Panc1 (cell line): ENCODE results near the gene KDM4F. TPM values are rescaled to one million over a fixed set of nuclear protein-coding genes. Genes with fewer than 3 reads are reported as not detected.
A peak's percentile ranks its signal among the peaks of the same experiment; 100 is the strongest.

Experiments used
- ATAC-seq: fragments of 200-7000 bp; cut with Tn5 transposase; 2 replicates; pipeline ENCODE4 v1.9.1; 2020; ENCODE audit warnings: mild to moderate bottlenecking, moderate library complexity
- BruUV-seq: library from RNA; stranded (reverse); fragments of 400-500 nt; replicated peaks from 2 replicates; lab custom pipeline; 2021; lab: Mats Ljungman, UMichigan
- CTCF ChIA-PET: fragments of 300-600 bp; sonication (Branson Sonifier 250); formaldehyde crosslinking; loops from one replicate; lab custom pipeline; 2022; ENCODE audit warnings: antibody characterized with exemption; lab: Charles Lee
- POLR2A ChIA-PET: fragments of 300-600 bp; sonication (Branson Sonifier 250); formaldehyde crosslinking; loops from one replicate; lab custom pipeline; 2022; ENCODE audit warnings: antibody characterized with exemption; lab: Charles Lee
- DNase-seq: peaks from one replicate; pipeline ENCODE4 v3.0.0-alpha.2; 2010; ENCODE audit warnings: low read depth, low spot score
- H3K27ac ChIP-seq: 2 replicates; pipeline ENCODE4 v1.5.1; 2011; ENCODE audit warnings: mild to moderate bottlenecking, low read length, inconsistent platforms
- H3K27me3 ChIP-seq: fragments of 200-500 bp; sonication (Bioruptor generic); 2 replicates; pipeline ENCODE4 v1.6.0; 2014; ENCODE audit warnings: low read length, inconsistent platforms; ENCODE audit not compliant: control insufficient read depth, insufficient read depth
- H3K36me3 ChIP-seq: fragments of 200-500 bp; sonication (Bioruptor generic); 2 replicates; pipeline ENCODE4 v1.5.1; 2014; ENCODE audit warnings: inconsistent platforms, mild to moderate bottlenecking, low read length, moderate library complexity; ENCODE audit not compliant: control insufficient read depth, insufficient read depth
- H3K4me1 ChIP-seq: 2 replicates; pipeline ENCODE4 v1.5.1; 2011; ENCODE audit warnings: inconsistent platforms, mild to moderate bottlenecking, low read length, moderate library complexity; ENCODE audit not compliant: control insufficient read depth, insufficient read depth
- H3K4me3 ChIP-seq, 2 experiments: 2 replicates each; pipeline ENCODE4 v1.5.1; 2011 to 2012; ENCODE audit warnings: low read depth in 2 of 2, low read length in 2 of 2, mild to moderate bottlenecking in 2 of 2, inconsistent platforms in 1 of 2, moderate library complexity in 1 of 2
- H3K9me3 ChIP-seq: fragments of 200-500 bp; sonication (Bioruptor generic); 2 replicates; pipeline ENCODE4 v1.5.1; 2014; ENCODE audit warnings: low read depth, mild to moderate bottlenecking, inconsistent platforms, low read length, moderate library complexity; ENCODE audit not compliant: control insufficient read depth, insufficient read depth
- POLR2AphosphoS5 ChIP-seq: IDR thresholded peaks from 2 replicates; pipeline ENCODE4 v1.6.1; 2012; ENCODE audit warnings: mild to moderate bottlenecking, low read depth, low read length, moderate library complexity
- SIN3A ChIP-seq: IDR thresholded peaks from 2 replicates; pipeline ENCODE4 v1.6.1; 2012; ENCODE audit warnings: low read depth, mild to moderate bottlenecking, low read length, moderate library complexity, borderline replicate concordance; ENCODE audit not compliant: insufficient read depth
- TCF7L2 ChIP-seq: IDR thresholded peaks from 2 replicates; pipeline ENCODE4 v1.6.1; 2011; ENCODE audit warnings: mild to moderate bottlenecking, low read depth, low read length, inconsistent platforms
- in situ Hi-C: cut with HindIII; loops from 2 replicates; pipeline ENCODE4 v1.10.0; 2016; ENCODE audit warnings: low sequenced_read_pairs, low pct_unique_long_range_greater_than_20kb
- intact Hi-C: fragments of 100-400 bp; cut with micrococcal nuclease; formaldehyde crosslinking; loops from one replicate; pipeline ENCODE4 v1.10.0; 2022; ENCODE audit not compliant: unreplicated experiment
- total RNA-seq: library from RNA; stranded (reverse); gene quantifications from one replicate; pipeline ENCODE4 v1.2.1, GENCODE V29; 2021; ENCODE audit not compliant: unreplicated experiment
- TF ChIP-seq, protein P1 (sequence below), 2 experiments: IDR thresholded peaks; 2 replicates each; pipeline ENCODE4 v1.6.1; 2011 to 2012; ENCODE audit warnings: low read depth in 2 of 2, control low read depth in 1 of 2, low read length in 1 of 2, mild to moderate bottlenecking in 1 of 2, moderate library complexity in 1 of 2; ENCODE audit not compliant: insufficient read depth in 1 of 2
- TF ChIP-seq, protein P2 (sequence below): fragments of 450-650 bp; IDR thresholded peaks from 2 replicates; pipeline ENCODE4 v1.5.1; 2017; ENCODE audit warnings: mild to moderate bottlenecking

KDM4F gene
- total RNA-seq, 1 experiment from 2014 or later, result not detected

DNA sequence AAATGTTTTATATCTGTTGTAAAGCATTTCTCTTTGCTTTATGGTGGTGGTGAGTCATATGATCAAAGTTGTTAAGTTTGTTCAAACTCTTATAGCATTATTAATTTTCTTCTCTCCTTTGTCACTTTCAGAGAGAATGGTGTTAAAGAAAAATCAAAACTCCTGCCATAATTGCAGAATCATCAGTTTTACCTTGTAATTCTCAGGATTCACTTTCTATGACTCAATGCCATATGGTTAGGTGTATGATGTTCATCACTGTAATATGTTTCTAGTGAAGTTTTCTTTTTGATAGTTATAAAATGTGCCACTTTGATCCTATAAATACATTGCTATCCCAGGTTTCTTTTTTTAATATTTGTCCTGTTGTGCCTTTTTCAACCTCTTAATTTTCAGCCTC lies 37.8 kb upstream of the KDM4F start:
- POLR2A ChIA-PET, result no interaction called here
- CTCF ChIA-PET, result no interaction called here
- ATAC-seq (no peak), DNase-seq (no peak)
- intact Hi-C loops, result no loop called here
- H3K9me3 ChIP-seq, result no peaks in the 10 kb centered on the region
- no peak overlapping the region for H3K4me3 ChIP-seq
- H3K36me3 ChIP-seq, result no peaks in the 10 kb centered on the region
- no peak overlapping the region for H3K27ac ChIP-seq
- TF ChIP-seq, protein P1, sequence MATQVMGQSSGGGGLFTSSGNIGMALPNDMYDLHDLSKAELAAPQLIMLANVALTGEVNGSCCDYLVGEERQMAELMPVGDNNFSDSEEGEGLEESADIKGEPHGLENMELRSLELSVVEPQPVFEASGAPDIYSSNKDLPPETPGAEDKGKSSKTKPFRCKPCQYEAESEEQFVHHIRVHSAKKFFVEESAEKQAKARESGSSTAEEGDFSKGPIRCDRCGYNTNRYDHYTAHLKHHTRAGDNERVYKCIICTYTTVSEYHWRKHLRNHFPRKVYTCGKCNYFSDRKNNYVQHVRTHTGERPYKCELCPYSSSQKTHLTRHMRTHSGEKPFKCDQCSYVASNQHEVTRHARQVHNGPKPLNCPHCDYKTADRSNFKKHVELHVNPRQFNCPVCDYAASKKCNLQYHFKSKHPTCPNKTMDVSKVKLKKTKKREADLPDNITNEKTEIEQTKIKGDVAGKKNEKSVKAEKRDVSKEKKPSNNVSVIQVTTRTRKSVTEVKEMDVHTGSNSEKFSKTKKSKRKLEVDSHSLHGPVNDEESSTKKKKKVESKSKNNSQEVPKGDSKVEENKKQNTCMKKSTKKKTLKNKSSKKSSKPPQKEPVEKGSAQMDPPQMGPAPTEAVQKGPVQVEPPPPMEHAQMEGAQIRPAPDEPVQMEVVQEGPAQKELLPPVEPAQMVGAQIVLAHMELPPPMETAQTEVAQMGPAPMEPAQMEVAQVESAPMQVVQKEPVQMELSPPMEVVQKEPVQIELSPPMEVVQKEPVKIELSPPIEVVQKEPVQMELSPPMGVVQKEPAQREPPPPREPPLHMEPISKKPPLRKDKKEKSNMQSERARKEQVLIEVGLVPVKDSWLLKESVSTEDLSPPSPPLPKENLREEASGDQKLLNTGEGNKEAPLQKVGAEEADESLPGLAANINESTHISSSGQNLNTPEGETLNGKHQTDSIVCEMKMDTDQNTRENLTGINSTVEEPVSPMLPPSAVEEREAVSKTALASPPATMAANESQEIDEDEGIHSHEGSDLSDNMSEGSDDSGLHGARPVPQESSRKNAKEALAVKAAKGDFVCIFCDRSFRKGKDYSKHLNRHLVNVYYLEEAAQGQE (IDR thresholded peaks at IDR 0.05; ENCODE audit: insufficient read depth in 1 of 2, low read depth in 2 of 2, low read length in 1 of 2), result no peak
- TF ChIP-seq TCF7L2 (no peak), POLR2AphosphoS5 (no peak), SIN3A (no peak)
- TF ChIP-seq, protein P2, sequence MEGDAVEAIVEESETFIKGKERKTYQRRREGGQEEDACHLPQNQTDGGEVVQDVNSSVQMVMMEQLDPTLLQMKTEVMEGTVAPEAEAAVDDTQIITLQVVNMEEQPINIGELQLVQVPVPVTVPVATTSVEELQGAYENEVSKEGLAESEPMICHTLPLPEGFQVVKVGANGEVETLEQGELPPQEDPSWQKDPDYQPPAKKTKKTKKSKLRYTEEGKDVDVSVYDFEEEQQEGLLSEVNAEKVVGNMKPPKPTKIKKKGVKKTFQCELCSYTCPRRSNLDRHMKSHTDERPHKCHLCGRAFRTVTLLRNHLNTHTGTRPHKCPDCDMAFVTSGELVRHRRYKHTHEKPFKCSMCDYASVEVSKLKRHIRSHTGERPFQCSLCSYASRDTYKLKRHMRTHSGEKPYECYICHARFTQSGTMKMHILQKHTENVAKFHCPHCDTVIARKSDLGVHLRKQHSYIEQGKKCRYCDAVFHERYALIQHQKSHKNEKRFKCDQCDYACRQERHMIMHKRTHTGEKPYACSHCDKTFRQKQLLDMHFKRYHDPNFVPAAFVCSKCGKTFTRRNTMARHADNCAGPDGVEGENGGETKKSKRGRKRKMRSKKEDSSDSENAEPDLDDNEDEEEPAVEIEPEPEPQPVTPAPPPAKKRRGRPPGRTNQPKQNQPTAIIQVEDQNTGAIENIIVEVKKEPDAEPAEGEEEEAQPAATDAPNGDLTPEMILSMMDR, result no peak
- in situ Hi-C loops, result no loop called here
- no TSS peak for BruUV-seq
- peaks cover 10% of the 10 kb centered on the region; the same call in 1 of the 2 replicates for H3K27me3 ChIP-seq
- H3K4me1 ChIP-seq, result no peaks in the 10 kb centered on the region

DNA sequence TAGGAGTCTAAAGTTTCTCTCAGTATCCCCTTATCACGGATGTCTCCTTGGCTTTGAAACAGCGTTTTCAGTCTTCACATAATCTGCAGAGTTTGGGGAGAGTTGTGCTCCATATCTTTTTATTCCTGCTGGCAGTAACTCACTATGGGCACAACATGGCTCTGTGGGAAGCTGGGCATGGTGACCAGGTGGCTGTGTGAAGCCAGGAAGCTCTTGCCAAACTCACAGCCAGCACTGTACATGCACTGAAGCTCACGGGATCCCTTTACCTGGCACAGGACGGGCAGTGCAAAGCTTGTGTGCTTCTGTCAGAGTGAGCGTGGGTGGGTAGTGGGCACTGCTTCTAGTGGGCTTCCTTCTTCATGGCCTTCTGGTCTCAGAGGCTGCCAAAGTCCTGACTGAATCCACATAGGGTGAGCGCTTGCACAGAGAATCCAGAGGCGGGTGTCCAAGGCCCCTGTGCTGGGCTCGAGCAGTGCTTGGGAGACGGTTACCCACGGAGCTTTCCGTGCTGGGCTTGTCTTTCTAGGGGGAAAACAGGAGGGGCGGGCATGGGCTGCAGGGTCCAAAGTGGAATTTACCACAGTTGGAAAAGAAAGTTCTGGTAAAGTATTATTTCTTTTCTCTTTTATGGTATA lies 34.9 kb upstream of the KDM4F start:
- H3K4me1 ChIP-seq, result no peaks in the 10 kb centered on the region
- ATAC-seq (peak; percentile 45; the same call in 1 of the 2 replicates), DNase-seq (no peak)
- POLR2A ChIA-PET, result no interaction called here
- in situ Hi-C loops (no loop called here), intact Hi-C loops (no loop called here)
- H3K27ac ChIP-seq, result no peak overlapping the region
- TF ChIP-seq TCF7L2, result no peak
- TF ChIP-seq, protein P2, result no peak
- TF ChIP-seq, protein P1 (IDR thresholded peaks at IDR 0.05; ENCODE audit: insufficient read depth in 1 of 2, low read depth in 2 of 2, low read length in 1 of 2), result no peak
- no peak for TF ChIP-seq SIN3A
- no peak for TF ChIP-seq POLR2AphosphoS5
- H3K27me3 ChIP-seq, result peaks cover 8% of the 10 kb centered on the region; the same call in 1 of the 2 replicates
- H3K9me3 ChIP-seq, result no peaks in the 10 kb centered on the region
- BruUV-seq, result no TSS peak
- H3K4me3 ChIP-seq, result no peak overlapping the region
- CTCF ChIA-PET, result no interaction called here
- no peaks in the 10 kb centered on the region for H3K36me3 ChIP-seq
